Hematopoietic multipotent progenitor cell treated with erythropoietin and hydrocortisone succinate and interleukin-3 and kit ligand, for 17 days (in vitro differentiated cells): ENCODE data around the gene RUNX3.

ENCODE experiments used
- DNase-seq: peaks from one replicate; pipeline ENCODE4 v3.0.0-alpha.2; 2015; ENCODE audit warnings: low spot score

Gene RUNX3

DNA sequence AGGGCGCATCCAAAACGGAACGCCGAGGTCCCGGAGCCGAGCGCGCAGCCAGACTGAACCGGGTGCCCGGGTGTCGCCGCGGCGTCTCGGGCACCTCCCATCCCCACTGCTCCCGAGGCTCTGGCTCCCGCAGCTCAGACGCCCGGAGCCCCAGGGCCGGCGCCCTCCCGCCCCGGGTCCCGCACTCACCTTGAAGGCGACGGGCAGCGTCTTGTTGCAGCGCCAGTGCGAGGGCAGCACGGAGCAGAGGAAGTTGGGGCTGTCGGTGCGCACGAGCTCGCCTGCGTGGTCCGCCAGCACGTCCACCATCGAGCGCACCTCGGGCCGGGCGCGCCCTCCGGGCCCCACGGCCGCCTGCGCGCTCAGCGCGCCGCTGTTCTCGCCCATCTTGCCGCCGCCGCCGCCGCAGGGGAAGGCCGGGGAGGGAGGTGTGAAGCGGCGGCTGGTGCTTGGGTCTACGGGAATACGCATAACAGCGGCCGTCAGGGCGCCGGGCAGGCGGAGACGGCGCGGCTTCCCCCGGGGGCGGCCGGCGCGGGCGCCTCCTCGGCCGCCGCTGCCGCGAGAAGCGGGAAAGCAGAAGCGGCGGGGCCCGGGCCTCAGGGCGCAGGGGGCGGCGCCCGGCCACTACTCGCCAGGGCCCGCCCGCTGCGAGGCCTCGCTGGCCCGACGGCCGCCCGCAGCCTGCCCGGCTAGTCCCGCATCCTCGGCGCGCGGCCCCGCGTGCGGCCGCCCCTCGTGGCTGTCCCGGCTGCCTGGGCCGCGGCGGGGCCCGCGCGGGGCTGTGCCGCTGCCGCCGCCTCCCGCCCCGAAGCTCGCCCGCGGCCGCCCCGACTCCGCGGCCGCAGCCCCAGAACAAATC, 447 bp downstream of the RUNX3 start:
- no peak for DNase-seq

DNA sequence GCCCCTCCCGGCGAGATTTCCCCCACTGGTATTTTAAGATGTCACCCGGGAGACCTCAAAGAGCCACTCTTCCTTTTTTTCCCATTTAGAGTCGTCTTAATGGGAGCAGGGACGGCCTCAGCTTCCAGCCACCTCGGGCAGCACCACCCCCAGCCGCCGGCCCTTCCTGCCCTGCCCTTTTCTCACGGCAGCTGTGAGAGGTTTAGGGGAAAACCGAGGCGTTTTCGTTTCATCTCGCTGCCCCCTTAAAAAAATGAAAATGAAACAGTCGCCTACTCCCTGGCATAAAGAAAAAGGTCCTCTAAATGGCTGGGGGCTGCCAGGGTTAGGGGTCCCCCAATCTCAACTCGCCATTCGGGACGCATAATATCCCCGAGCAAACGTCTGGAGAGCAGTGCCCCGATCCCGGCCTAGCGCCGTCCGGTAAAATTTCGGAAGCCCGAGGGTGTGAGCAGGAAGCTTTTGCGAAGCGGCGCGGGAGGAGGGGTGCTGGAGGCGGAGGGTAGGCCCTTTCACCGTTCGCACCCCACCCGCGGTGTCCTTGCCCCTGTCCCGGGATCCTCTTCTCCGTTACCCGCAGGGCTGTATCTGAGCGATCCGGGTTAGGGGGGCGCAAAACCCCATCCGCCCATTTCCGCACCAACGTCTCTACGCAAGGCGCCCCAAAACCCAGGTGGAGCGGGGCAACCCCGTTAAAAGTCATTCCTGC, 1.2 kb downstream of the RUNX3 start:
- DNase-seq: no peak

DNA sequence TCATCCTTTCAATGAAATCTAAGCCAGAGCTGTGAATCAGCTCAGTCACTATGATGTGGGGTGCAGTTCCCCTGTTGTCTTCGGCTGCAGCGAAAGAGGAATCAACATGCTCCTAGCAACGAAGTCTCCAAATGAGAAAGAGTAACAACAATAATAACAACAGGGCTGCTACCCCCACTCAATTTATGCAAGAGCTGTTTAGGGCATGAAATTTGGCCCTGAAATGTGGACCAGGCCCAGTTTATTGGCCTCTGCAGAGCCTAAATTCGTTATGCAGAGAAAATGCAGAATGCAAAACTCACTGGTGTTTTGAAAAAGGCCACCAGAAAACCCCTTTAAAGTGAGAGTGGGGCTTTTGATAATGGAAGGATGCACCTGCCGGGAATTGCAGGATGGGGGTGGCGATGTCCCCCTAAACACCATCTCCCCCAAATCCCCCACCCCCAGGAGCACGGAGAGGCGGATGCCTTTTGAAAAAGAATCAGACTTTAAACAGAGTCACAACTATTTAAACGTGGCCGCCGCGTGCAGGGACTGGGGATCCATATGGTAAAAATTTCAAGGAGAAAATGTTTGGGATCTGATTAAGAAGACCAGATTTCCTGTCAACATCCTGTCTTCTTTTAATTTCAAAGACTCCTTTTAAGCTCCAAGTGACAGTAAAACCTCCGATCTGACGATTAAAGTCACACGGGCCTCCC, 1.9 kb downstream of the RUNX3 start:
- DNase-seq: no peak

DNA sequence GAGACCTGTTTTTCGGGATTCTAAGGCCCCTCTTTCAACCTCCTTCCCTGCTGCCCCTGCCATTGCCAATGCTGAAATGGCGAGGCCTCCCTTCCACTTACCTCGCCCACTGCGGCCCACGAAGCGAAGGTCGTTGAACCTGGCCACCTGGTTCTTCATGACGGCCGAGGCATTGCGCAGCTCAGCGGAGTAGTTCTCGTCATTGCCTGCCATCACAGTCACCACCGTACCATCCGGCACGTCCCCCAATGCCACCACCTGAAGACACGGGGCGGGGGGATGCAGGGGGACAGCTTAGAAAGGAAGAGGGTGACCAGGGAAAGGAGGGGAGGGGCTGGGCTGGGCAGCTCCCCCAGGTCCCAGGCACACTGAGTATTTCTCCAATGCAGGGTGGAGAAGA, 2.6 kb downstream of the RUNX3 start:
- DNase-seq: no peak

DNA sequence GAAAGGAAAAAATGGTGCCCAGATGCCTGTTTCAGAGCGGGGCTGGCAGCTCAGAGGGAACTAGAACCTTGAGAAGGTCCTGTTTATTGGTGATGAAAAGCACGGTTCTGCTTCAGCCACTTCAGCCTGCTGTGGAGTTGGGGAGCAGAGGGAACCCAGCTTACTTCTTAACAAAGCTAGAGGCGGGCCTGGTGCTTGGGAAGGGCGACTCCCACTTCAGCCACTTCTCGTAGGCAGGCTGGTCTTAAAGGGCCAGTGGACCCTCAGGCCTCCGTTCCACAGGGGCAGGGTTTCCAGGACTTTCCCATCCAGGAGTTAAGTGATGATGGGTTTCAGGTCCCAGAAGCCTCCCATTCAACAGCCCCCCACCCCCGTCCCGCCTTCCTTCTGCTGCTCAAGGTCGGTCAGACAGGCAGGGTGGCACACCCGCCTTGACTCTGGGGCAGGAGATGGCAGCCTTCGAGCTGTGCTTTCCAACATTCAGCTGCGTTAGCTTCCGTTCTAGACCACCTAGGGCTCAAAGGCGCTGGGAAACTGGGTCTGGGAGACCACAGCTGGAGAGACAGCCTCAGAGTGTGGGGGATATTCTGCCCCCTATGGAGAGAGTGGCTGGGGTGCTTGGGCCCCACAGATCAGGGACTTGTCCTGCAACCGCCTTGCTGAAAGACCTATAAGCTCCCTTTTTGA, 3.4 kb downstream of the RUNX3 start:
- DNase-seq: no peak

DNA sequence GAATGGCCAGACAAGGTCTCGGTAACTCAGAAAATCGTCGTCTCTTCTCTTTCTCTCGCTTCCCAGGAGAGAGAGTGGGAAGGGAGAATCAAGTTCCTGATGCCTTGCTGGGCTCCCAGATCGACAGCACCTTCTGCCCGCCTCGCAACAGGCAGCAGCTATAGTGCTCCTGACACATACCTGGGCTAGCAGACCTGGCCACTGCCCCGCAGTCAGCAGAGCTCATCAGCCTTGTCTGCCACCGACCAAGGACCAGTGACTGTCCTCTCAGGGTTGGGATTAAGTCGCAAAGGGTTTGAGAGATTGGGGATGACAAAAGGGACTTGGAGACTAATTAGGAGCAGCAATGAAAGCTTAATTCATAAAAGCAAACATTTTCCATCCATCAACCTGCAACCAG, 4.1 kb downstream of the RUNX3 start:
- no peak for DNase-seq

DNA sequence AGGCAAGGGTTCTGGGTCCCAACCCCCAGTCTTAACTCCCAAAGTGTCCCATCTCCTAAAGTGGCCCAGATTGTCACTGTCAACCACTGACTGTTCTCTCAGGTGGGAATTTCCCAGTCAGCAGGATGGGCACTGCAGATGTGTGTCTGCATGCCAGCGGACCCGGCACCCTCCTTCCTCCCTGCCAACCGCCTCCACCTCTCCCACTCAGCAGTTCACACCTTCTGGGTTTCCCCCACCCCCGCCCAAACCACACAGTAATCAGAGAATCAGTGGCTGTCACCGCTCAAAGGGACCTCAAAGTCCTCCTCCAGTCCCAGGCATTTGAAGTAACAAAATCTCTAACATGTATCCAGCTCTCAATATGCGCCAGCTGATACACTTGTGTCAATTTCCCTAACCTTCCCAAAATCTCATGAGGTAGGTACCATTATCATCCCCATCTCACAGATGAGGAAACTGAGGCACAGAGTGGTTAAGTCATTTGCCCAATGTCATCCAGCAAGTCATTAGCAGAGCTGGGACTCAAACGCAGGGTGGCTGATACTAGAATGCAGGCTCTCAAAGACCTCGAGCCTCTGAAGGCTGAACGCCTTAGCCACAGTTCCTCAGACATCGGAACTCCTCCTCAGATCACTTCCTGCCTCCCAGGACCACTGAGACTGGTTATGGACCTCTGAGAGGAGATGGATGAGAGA, 4.8 kb downstream of the RUNX3 start:
- DNase-seq: no peak

DNA sequence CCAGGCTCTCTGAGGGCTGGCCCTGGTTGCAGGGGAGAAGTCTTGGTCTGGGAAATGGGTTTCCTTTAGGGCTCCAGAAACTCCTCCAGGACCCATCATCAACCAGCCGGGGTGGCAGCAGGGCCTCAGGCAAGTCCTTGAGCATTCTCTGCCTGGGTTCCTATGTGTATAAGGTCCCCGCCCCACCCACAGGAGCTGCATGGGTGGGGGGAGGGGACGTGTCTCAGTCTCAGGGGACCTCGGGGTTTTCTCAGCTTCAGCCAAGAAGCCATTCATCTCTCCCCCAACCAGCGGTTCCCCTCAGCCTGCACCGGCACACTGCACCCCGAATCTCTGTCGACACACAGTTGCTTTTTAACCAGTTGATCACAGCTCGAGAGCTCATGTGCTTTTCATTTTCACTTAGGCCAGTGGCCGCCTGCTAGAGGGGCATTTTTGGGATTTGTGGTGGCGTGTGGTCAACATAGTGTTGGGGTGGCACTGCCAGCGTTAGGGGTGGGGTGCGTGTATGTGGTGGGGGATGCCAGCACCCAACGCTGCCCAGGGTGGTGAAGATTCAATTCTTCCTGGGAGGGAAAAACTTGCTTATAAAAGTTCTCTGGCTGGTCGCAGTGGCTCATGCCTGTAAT, 6.5 kb downstream of the RUNX3 start:
- no peak for DNase-seq

DNA sequence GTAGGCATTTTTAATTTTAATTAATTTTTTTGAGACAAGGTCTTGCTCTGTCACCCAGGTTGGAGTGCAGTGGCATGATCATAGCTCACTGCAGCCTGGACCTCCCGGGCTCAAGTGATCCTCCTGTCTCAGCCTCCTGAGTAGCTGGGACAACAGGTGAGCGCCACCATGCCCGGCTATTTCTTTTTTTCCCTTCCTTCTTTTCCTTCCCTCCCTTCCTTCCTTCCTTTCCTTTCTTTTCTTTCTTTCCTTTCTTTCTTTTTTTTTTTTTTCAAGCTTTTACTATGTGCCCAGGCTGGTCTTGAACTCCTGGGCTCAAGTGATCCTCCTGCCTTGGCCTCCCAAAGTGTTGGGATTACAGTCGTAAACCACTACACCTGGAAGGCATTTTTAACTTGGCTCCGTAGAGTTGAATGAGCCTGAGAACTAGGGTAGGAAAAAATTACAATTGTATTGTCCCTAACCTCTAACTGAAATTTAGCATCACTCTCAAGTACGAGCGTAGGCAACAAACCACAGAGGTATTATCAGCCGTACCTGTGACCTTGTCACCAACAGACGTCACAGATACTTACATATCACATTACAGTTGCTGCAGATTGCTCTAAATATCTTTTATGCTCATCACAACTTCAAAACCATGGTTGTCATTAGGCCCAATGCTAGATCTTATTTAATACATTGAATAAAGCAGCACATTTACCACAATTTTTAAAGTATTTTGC, 8.0 kb downstream of the RUNX3 start:
- no peak for DNase-seq

DNA sequence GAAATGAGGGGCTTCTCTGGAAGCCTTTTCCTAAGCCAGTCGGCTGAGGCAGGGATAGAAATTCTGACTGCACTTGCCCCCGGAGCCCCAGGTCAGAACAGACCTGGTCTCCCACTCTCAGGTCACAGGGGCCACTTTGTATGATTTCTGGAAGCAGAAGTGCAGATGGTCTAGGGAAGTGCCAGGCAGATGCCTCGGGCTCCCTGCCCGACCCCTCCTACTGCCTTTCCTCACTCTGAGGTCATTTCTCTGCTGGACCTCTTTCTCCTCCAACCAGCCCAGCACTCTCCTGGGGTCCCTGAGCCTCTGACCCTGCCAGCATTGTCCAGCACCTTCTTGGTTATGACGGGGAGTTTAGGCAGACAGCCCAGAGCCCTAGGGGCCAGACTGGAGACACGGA, 8.7 kb downstream of the RUNX3 start:
- no peak for DNase-seq

DNA sequence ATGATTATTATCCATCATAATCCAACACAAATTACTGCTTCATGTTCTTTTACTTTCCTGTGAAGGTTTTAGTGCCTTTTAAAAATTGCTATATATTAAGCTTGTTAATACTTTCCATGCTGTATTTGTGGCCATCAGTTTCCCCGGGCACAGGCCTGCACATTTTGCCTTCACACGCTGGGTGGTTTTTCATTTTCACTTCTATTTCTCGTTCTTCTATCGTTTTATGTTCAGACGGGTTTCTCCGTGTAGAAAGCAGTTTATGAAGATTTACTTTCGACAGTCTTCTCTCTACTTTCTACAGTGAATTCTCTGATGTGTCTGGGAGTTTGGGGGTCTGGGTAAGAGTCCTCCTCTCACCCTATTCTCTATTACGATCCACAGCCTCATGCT, 9.5 kb downstream of the RUNX3 start:
- no peak for DNase-seq

DNA sequence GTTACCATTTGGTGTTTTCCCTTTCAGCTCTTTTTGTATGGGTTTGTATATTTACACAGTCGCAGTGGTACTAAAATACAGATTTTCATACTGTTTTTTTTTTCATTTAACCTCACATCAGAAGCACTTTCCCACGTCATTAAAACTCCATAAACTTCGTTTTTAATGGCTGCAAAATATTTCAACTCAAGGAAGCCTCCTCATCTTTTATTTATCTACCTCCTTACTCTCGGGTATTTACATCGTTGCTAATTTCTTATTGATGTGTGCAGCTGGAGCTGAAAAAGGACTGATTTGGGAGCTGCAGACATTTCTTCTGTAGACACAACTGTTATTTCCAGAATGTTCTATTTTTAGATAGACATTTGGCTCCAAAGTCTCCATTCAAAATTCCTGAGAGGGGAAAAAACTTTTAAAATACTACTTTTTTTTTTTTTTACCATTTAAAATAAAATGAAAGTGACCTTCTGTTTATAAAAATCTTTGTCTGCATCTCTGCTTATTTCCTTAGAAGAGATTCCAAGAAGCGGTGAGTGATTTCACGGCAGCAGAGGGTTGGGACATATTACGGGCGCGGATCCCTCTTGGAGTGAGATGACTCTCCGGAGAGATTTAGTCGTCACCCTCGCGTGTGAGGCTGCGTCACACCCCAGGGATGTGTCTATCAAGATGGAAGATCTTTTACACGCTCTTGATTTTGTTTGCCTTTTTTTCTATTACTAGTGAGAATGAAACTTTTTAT, 10.1 kb downstream of the RUNX3 start:
- no peak for DNase-seq

DNA sequence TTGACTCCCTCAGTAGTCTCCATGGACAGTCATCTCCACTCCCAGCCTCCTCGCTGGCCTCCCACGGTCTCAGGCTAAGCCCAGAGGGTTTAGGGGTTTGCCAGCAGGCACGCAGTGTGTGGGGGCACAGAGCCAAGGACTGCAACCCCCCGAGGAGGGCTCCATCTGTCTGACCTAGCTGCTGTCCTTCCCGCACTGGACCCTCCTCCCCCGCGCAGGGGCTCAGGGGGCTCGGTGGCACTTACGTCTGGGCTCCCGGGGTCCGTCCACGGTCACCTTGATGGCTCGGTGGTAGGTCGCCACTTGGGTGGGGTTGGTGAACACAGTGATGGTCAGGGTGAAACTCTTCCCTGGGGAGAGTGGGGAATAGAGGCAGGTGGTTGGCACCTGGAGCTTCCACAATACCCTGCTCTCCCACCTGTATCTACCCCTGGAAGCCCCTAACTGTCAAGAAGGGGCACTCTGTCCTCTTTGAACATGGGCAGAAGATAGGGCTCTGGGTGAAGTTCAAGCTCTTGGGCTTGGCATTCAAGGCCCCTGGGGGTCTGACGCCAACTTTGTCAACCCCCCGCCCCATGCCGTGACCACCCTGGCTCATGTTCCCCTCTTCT, 11.0 kb downstream of the RUNX3 start:
- no peak for DNase-seq

DNA sequence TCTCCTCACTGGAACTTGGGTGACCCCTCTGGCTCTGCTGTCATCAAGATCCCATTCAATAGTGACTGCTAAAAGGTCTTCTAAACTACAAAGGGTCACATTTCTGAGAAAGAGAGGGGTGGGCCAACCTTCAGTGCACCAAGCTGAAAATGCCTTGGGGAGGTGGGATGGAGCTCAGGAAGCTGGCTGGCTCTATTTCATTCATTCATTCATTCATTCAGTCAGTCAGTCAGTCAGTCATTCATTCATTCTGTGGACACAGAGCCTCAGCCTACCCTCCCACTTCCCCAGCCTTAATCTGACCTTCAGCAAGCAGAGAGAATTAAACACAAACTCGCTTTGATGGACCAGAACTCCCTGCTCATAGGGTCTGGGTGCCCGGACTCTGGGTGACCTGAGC, 11.7 kb downstream of the RUNX3 start:
- DNase-seq: no peak

DNA sequence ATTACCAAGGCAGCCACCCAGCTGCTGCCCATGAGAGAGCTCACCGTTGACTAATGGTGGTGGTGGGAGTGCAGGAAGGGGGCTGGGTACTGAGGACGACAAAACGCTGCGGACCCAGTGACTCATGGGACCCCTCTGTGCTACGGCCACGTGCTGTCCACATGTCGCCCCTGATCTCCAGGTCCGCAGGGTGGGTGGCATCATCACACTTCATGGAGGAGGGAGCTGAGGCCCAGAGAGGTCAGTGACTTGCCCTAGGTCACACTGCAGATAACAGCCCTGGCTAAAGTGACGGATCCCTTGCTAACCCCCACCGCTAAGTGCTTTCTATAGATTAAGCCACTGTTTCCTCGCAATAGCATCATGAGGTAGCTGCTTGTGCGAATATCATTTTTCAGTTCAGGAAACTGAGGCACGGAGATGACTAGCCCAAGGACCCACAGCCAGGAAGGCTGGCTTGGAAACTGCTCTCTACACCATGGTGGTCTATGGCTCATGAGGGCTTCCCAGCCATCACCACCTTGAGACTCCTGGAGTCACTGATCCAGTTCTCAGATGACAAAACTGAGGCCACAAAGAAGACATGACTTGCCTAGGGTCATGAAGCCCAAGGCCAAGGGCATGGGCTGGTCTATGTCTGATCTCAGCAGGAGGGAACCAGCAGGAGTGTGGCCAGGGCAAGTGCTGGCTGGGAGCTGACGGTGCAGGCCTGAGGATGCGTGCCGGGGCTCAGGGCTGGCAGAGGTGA, 12.6 kb downstream of the RUNX3 start:
- no peak for DNase-seq

DNA sequence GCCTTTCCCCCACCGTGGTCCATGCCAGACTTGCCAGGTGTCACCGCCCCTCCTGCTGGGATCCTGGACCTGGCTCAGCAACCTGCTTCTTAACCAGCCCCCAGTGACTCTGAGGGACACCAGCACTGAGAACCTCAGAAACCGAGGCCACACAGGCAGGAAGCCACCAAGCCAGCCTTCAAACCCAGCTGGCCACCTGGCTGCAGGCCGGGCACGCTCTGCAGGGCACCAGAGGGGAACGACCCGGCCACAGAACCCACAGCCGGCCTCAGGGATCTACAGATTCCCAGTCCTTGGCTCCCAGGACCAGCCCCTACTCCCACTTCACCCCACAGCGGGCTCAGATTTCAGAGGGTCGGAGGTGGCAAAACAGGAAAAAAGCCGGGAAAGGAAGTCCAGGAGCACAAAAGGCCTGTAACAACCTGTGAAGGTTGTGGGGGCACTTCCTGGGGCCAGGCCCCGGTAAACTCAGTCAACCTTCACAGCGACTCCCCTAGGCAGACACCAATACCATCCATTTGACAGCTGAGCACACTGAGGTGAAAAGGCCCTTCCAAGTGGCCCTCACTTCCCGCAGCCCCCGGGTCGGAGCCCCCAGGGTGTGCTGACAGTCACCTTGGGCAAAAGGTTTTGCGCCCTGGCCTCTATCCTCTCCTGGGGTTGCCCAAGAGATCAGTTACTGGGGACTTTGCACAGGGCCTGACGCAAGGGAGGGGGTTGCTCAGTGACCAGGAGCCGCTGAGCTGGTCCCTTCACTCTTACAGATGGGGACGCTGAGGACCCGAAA, 14.1 kb downstream of the RUNX3 start:
- no peak for DNase-seq

DNA sequence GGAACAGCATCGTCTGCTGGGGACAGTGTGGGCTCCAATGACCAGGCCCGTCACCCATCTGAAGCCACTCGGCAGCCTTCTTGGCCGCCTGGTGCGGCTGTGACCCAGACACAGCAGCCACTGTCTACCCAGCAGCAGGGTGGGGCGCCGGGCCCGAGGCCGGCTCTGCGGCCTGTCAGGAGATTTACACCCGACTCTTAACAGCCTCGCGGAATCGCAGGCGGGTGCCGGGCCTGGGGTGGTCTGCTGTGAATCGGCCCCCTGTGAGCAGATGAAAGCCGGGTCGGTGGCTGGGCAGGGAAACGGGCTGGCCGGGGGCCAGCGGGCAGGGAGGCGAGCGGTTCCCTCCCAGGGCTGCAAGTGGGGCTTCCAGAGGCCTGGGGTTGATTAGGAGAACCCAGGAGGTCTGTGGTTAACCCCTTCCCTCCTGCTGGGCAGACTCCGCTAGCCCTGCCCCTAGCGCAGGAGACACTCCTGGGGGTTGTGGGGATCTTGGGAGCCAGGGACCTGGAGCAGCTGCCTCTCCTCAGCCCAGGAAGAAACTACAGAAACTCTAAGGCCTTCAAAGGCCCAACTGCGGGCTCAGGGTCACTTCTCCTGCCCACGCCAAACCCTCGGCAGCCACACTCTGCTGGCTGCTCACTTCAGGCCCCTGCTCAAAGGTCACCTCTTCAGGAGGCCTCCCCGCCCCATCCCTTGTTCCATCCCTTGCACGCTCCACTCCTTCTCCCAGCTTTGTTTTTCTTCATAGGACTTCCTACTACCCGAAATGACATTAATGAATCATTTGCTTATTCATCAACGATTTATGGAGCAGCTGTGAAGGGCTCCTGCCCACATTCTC, 15.6 kb downstream of the RUNX3 start:
- no peak for DNase-seq
